BE2C (cell line): ENCODE data around the gene TRIOBP.
"Not testable (repeated sequence)": the region's sequence is repeated elsewhere in the genome, so short reads cannot be mapped to it uniquely, and the experiment has no call there.

Experiments
- DNase-seq: peaks from one replicate; pipeline ENCODE4 v3.0.0-alpha.2; 2020
- H3K27me3 ChIP-seq: fragments of 250-450 bp; sonication (Bioruptor Pico); 2 replicates; pipeline ENCODE4 v1.5.1; 2020; ENCODE audit warnings: mild to moderate bottlenecking
- H3K36me3 ChIP-seq: fragments of 250-450 bp; sonication (Bioruptor Pico); 2 replicates; pipeline ENCODE4 v1.5.1; 2020; ENCODE audit warnings: mild to moderate bottlenecking
- H3K4me1 ChIP-seq: fragments of 250-450 bp; sonication (Bioruptor Pico); 2 replicates; pipeline ENCODE4 v1.5.1; 2020
- H3K4me3 ChIP-seq: 2 replicates; pipeline ENCODE4 v1.5.1; 2011; ENCODE audit warnings: low read depth, low read length
- H3K9me3 ChIP-seq: fragments of 250-450 bp; sonication (Bioruptor Pico); 2 replicates; pipeline ENCODE4 v1.5.1; 2020
- TF ChIP-seq, protein P1 (sequence below): IDR thresholded peaks from 2 replicates; pipeline ENCODE4 v1.5.1; 2012; ENCODE audit warnings: mild to moderate bottlenecking, low read depth, low read length

The TRIOBP gene

DNA sequence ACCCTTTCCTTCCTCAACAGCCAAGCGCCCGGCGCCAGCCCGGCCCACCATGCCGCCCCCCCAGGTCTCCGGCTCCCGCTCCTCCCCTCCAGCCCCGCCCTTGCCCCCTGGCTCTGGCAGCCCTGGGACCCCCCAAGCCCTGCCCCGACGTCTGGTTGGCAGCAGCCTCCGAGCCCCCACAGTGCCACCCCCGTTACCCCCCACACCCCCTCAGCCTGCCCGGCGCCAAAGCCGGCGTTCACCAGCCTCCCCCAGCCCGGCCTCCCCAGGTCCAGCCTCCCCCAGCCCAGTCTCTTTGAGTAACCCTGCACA is 41.6 kb upstream of the TRIOBP start:
- TF ChIP-seq, protein P1, sequence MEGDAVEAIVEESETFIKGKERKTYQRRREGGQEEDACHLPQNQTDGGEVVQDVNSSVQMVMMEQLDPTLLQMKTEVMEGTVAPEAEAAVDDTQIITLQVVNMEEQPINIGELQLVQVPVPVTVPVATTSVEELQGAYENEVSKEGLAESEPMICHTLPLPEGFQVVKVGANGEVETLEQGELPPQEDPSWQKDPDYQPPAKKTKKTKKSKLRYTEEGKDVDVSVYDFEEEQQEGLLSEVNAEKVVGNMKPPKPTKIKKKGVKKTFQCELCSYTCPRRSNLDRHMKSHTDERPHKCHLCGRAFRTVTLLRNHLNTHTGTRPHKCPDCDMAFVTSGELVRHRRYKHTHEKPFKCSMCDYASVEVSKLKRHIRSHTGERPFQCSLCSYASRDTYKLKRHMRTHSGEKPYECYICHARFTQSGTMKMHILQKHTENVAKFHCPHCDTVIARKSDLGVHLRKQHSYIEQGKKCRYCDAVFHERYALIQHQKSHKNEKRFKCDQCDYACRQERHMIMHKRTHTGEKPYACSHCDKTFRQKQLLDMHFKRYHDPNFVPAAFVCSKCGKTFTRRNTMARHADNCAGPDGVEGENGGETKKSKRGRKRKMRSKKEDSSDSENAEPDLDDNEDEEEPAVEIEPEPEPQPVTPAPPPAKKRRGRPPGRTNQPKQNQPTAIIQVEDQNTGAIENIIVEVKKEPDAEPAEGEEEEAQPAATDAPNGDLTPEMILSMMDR: no peak
- Histone ChIP-seq H3K9me3 (no peaks in the 10 kb centered on the region), H3K27me3 (no peaks in the 10 kb centered on the region), H3K36me3 (no peaks in the 10 kb centered on the region; the same call in 1 of the 2 replicates), H3K4me1 (peaks cover 4% of the 10 kb centered on the region; the same call in 1 of the 2 replicates), H3K4me3 (no peak overlapping the region)
- no peak for DNase-seq

DNA sequence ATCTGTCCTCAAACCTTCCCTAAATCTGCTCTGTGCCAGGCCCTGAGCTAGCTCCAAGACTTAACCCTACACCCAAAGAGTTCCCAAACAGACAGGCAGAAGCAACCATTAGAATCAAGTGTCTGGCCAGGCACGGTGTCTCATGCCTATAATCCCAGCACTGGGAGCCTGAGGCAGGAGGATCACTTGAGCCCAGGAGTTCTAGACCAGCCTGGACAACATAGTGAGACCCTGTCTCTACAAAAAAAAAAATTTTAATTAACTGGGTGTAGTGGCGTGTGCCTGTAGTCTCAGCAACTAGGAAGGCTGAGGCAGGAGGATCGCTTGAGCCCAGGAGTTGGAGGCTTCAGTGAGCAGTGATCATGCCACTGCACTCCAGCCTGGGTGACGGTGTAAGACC is 40.3 kb upstream of the TRIOBP start:
- H3K4me1 ChIP-seq: peaks cover 10% of the 10 kb centered on the region
- H3K36me3 ChIP-seq, H3K4me3 ChIP-seq, DNase-seq, H3K27me3 ChIP-seq, H3K9me3 ChIP-seq: not testable (repeated sequence)

DNA sequence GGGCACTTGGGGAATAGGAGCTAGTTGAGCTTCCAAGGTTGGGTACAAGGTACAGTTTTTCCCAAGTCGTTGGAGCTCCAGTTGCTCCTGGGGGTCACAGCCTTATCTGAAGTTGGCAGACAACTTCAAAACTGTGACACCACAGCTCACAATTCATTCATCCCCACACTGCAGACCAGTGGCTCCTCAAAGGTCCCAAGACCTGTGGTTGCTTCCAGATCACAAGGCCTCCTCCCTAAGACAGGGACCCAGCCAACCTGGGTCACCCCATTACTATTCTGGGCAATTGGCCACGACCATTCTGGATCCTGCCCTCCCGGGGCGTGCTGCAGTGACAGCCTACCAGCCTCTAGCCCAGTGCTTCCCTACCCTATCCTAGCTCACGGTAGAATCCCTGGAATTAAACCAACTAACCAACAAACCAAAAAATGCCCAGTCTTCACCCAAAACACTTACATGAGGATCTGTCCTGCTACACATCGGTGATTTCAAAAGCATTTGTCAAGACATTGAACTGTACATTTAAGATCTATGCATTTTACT is 39.2 kb upstream of the TRIOBP start:
- TF ChIP-seq, protein P1: no peak
- peaks cover 11% of the 10 kb centered on the region for H3K4me1 ChIP-seq
- H3K36me3 ChIP-seq: peaks cover 4% of the 10 kb centered on the region
- peak overlapping the region; percentile 85 for H3K4me3 ChIP-seq
- no peaks in the 10 kb centered on the region for H3K9me3 ChIP-seq
- no peaks in the 10 kb centered on the region for H3K27me3 ChIP-seq
- no peak for DNase-seq

DNA sequence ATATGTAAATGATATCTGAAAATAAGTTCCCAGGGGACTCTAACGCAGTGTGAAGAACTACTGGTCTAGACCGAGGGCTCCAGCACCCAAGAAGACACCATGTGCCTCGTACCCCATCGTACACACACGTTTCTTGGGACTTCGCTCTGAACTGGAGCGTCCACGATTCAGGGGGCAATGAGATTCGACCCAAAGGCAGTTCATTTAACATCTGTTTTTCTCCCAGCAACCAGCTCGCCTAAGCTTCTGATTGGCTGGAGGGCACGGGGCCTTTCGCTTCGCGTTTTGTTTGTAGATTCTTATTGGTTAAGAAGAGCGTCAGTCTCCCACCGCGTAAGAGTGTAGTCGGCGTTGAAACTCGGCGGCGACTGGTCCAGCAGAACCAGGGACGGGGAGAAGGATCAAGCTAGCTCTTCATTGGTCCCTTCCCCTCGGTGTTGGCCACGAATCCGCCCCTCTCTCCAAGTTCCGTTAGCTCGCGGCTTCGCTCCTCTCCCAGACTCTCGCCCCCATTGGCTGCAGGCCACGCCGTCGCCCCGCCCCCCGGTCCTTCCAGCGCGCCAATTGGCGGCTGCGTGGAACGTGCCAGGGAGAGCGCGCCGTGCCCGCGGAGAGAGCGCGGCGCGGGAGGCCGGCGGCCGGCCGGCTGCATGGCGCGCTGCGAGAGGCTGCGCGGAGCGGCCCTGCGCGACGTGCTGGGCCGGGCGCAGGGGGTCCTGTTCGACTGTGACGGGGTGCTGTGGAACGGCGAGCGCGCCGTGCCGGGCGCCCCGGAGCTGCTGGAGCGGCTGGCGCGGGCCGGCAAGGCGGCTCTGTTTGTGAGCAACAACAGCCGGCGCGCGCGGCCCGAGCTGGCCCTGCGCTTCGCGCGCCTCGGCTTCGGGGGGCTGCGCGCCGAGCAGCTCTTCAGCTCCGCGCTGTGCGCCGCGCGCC is 38.4 kb upstream of the TRIOBP start, which contains the start of gene PDXP:
Gene PDXP, plus strand, starts transcription at position 591 of the 933 bp plus-strand sequence. Its CDS starts 60 bp downstream, at position 651.
- Histone ChIP-seq H3K4me1 (peaks cover 11% of the 10 kb centered on the region), H3K9me3 (no peaks in the 10 kb centered on the region), H3K4me3 (peak within 1 kb of the TSS; percentile 91), H3K27me3 (no peaks in the 10 kb centered on the region), H3K36me3 (peaks cover 4% of the 10 kb centered on the region)
- peak; percentile 99 for DNase-seq
- TF ChIP-seq, protein P1: no peak

DNA sequence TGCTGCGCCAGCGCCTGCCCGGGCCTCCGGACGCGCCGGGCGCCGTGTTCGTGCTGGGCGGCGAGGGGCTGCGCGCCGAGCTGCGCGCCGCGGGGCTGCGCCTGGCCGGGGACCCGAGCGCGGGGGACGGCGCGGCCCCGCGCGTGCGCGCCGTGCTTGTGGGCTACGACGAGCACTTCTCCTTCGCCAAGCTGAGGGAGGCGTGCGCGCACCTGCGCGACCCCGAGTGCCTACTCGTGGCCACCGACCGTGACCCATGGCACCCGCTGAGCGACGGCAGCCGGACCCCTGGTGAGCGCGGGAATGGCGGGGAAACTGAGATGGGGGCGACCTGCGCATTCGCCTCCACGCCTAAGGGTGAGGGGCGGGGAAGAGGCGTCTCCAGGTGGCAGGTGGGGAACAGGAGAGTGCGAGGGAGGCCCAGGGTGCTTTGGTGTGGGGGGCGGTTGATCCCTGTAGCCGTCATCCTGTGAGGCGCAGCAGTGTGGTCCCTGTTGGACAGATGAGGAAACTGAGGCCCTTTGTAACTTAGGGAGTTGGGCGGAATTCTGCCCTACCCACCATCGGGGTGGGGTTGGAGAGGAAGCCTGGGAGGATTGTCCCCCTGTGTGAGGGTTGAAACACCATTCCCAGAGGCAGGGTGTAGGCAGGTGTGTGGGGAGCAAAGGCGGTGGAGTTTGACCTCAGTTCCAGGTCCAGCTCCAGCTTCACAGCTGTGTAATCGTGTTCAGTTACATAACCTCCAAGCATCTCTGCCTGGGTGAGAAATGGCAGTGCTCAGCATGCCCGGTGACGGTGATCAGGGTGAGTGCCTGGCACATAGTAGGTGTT is 37.6 kb upstream of the TRIOBP start:
- H3K36me3 ChIP-seq: peaks cover 5% of the 10 kb centered on the region
- peaks cover 11% of the 10 kb centered on the region for H3K4me1 ChIP-seq
- no peaks in the 10 kb centered on the region for H3K9me3 ChIP-seq
- peak overlapping the region; percentile 91 for H3K4me3 ChIP-seq
- TF ChIP-seq, protein P1: no peak
- no peaks in the 10 kb centered on the region for H3K27me3 ChIP-seq
- no peak for DNase-seq

DNA sequence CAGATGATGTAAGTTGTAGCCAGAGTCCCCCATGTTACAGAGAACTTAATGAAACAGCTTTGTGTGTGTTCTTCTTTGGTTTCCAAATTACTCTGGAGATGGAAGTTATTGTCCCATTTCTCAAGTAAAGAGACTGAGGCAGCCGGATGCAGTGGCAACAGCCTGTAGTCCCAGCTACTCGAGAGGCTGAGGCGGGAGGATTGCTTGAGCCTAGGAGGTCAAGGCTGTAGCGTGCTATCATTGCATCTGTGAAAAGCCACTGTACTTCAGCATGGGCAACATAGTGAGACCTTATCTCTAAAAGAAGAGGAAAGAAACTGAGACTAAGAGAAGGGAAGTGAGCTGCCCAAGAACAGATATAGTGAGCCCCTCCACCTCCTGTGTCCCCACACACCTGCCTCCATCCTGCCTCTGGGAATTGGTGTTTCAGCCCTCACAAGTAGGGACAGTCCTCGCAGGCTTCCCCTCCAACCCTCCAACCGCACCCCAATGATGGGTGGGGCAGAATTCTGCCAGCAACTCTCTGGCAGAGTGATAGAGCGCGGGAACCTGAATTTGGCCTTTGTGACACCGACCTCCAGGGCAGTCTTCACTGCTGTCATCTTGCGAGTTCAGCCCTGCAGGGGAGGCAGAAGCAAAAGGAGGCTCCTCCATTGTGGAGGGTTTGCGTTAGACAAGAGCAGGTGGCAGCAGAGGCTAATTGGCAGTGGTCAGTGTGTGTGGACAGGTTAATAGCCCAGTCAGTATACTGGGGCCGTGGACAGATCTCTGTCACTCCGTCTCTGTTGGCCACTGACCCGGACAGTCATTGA is 36.7 kb upstream of the TRIOBP start:
- Histone ChIP-seq H3K4me1 (peaks cover 11% of the 10 kb centered on the region), H3K4me3 (peak overlapping the region; percentile 91), H3K27me3 (no peaks in the 10 kb centered on the region), H3K9me3 (no peaks in the 10 kb centered on the region), H3K36me3 (peaks cover 14% of the 10 kb centered on the region)
- DNase-seq: no peak
- TF ChIP-seq, protein P1: no peak
